H4 (cell line): Measurements from ENCODE around the gene REPIN1. TPM values are rescaled to one million over a fixed set of nuclear protein-coding genes. Genes with fewer than 3 reads are reported as not detected.
A peak's percentile ranks its signal among the peaks of the same experiment; 100 is the strongest.

ENCODE experiments used
- DNase-seq: peaks from one replicate; pipeline ENCODE4 v3.0.0-alpha.2; 2015; ENCODE audit warnings: low spot score
- total RNA-seq: library from RNA; depleted of rRNA; stranded (reverse); fragments of >200 nt; shearing (Covaris generic); gene quantifications from 2 replicates; pipeline ENCODE4 v1.2.3, GENCODE V29; 2014

REPIN1 gene
- total RNA-seq, 1 experiment from 2014 or later, result 40.4 TPM

DNA sequence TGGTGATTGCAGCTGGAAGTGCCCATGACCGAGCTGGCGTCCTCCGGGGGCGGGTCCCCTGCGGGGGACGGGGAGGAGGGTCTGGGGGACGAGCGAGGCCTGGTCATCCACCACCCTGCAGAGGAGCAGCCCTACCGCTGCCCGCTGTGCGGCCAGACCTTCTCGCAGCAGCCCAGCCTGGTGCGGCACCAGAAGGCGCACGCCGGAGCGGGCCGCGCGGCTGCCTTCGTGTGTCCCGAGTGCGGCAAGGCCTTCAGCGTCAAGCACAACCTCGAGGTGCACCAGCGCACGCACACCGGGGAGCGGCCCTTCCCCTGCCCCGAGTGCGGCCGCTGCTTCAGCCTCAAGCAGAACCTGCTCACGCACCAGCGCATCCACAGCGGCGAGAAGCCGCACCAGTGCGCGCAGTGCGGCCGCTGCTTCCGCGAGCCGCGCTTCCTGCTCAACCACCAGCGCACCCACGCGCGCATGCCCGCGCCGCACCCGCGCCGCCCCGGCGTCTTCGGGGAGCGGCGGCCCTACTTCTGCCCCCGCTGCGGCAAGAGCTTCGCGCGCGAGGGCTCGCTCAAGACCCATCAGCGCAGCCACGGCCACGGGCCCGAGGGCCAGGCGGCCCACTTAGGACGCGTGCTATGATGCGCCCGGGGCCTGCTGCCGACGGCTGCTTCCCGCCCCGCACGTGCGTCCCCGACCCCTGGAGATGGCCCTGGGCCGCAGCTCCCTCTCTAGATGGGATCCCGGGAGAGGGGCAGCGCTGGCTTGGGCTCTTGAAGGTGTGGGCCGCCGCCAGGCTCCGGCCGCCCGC lies 39.2 kb downstream of the REPIN1 start:
- DNase-seq, result no peak

DNA sequence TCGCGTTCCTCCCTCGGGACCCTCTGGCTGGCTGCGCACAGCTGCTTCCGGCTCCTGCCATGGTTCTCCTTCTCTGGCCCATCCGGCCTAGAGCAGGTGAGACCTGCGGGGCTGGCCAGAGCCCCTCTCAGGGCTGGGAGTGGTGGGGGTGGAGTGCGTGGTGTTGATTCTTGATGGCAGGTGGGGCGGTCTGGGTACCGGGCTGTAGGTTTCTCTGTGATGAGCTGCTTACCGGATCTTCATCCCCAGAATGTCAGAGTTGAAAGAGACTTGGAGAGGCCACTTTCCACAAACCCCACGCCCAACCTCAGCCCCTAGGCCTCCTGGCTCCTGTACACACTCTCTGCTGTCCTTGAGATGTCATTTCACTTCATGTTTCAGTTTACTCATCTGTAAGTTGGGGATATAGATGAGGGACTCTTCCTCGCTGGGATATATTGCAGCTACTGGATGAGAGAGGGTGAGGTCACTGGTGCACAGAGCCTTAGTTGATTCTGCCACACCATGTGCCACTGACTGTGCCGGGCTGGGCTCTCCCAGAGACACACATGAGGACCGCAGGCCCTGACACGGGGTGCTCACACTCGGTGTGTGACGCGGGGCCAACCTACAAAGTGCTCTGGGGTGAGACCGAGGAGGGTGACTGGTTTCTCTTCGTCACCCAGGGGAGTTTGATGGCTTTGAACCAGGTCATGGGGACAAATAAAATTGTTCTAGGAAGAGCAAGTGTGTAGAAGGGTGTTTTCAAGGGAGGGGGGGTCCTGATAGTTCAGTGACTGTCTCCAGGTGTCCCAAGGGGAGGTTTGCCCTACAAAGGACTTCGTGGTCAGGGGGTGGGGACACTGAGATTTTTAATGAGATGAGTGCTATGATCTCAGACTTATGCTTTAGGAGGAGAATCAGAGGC lies 40.0 kb downstream of the REPIN1 start:
- no peak for DNase-seq

- no peak for DNase-seq
Observed at GRCh38 chr7:150409300-150410030, 40.8 kb downstream of the REPIN1 start.

DNA sequence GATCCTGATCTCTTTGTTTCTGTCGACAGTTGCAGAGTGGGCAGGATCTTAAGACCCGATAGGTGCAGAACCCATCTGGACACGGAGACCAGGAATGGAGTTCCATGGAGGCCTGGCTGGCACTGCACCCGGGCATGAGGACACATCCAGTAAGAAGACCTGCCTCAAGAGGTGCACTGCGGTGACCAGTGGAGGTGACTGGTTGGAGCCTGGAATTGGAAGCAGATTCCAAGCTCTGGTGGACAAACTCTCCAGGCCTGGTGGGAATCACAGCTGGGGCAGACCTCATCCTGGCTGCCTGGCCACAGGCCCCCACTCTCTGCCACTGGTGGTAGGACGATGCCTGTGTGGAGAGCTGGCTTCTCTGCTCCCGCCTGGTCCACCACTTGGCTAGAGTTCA lies 41.5 kb downstream of the REPIN1 start:
- no peak for DNase-seq

DNA sequence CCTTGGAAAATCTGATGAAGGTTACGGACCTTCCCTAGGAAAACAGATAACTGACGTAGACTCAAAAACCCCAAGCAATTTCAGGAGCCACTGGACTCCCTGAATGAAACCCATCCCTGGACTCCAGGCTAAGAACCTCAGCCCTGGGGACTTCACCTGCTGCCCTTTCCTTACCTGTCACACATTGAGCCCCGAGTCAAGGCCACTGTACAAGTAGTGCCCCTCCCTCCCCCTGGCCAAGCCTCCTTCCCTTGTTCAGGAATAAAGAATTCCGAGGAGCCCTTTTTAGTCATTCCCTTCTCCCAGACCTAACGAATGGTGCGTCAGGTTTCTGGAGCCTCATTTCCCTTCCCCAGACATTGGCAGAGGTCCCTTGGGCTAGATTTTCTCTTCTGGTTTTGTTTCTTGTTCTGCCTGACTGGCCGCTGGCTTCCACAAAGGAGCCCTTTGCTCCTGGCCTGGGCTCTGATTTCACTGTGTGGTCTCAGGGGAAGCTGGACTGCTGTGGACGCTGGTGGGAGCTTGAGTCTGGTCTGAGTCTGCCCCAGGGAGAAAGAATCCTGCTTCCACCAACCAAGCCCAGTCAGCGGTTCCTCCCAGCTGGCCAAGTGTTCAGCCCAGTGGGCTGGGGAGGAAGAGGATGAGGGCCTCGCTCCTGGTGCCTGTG lies 42.2 kb downstream of the REPIN1 start:
- no peak for DNase-seq

DNA sequence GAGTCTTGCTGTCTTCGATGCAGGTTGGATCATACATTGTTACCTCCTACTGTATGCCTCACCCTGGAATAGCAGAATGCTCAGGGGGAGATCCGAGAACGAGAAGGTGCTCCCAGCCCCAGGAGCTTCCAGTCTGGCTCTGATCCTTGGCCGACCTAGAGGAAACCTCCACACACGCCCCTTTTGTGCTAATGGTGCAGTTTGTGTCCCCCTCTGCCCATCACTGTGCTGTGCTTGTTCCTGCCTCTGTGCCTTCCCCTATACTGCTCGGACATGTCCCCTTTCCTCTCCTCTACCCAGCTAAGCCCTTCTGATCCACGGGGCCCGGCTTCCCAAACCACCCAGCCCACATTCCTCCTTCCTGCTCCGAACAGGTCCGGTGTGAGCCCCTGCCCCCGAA lies 43.0 kb downstream of the REPIN1 start:
- DNase-seq, result no peak

DNA sequence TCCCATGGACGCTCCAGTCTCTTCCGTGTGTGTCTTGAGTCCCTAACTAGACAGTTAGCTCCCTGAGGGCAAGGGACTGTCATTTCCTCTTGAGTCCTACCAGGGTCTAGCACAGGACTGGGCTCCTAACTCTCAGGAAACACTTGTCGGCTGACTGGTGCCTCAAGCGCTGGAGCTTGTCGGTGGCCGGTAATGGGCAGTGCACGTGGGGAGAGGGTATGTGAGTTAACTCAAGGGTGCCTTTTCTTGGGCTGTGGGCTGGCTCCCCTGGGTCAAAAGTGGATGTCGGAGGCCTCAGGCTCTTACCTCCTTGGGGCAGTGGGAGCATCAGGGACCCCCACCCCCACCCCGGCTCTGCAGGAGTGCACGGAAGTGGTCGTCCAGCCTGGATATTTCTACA lies 43.4 kb downstream of the REPIN1 start:
- no peak for DNase-seq

- no peak for DNase-seq
Observed at GRCh38 chr7:150412518-150413488, 44.2 kb downstream of the REPIN1 start.

DNA sequence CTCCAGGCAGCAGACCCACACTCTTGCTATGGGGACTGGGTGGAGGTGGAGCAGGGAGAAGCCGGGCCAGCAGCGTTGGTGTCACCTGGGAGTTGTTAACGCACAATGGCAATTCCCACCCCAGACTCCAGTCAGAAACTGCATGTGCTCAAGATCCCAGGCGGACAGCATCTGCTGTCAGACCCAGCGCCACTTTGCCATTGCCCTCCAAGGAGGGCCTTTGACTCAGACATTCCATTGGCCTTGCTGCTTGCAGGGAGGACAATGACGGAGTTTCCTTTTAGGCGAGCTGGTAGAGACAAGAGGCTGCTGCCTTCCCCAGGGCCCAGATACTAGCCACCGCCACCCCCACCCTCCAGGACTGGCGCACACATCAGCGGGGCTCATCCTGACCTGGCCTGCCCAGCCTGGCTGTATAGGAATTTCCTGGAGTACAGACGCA lies 45.0 kb downstream of the REPIN1 start:
- no peak for DNase-seq

GRCh38 chr7:150415161-150416153 lies 46.8 kb downstream of the REPIN1 start:
- DNase-seq, result no peak

GRCh38 chr7:150417239-150417638 lies 48.6 kb downstream of the REPIN1 start:
- DNase-seq, result no peak

DNA sequence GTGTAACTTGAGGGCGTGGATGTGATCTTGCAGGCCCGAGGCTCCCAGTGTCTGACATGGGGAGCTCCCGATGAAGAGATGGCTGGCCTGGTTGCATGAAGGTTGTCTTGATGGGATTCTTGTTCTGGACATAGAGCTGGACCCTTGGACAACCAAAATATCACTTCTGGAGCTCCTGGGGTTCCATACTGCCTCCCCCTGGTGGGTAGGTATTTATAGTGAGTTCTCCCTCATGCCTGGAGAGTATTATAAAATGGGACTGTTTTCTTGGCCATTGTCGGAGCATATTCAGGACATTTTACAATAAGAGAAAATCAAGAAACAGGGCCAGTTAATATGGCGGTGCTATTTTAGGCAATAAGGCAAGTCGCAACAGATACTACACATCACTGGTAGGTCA lies 49.2 kb downstream of the REPIN1 start:
- DNase-seq, result no peak

GRCh38 chr7:150420242-150420641 lies 51.6 kb downstream of the REPIN1 start:
- DNase-seq, result no peak

DNA sequence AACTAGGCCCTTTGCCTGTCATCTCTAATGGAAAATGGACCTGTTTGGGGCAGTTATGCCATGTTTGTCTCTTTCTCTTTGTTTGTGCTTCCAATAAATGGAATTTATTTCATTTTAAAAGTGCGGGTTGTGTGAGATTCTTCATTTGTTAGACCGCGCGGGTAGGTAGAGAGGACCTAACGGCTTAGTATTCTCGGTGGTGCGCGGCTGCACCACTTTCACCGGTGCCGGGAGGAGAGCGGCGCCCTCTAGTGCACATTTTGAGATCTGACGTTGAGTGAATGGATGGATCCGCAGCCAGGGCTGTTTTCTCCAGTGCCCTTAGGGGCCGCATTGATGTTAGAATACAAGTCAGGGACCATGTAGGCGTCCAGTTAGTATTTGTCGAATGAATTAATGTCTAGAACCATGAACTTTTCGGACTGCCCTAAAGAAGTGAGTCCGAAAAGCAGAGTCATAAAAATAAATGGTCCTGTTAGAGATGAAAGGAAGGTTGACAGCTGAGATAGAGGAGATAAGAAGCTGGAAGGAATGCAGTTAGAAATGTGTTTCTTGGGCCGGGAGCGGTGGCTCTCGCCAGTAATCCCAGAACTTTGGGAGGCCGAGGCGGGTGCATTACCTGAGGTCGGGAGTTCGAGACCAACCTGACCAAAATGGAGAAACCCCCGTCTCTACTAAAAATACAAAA lies 52.5 kb downstream of the REPIN1 start:
- DNase-seq, result peak; percentile 79

GRCh38 chr7:150421831-150422230 lies 53.2 kb downstream of the REPIN1 start:
- DNase-seq, result no peak
